HepG2 (cell line): ENCODE results near the gene COL25A1. TPM values are rescaled to one million over a fixed set of nuclear protein-coding genes. Genes with fewer than 3 reads are reported as not detected.

ENCODE experiments used
- ATAC-seq: fragments of 200-7000 bp; cut with Tn5 transposase; 3 replicates; pipeline ENCODE4 v1.9.1; 2020; ENCODE audit warnings: mild to moderate bottlenecking, moderate library complexity
- BruUV-seq: library from RNA; stranded (reverse); fragments of 400-500 nt; replicated peaks from 2 replicates; lab custom pipeline; 2021; lab: Mats Ljungman, UMichigan
- CTCF ChIA-PET: fragments of 300-600 bp; formaldehyde crosslinking; extraction: SDS; loops from one replicate; lab custom pipeline; 2021; ENCODE audit warnings: low total read pairs, inconsistent platforms, low intra/inter-chr PET ratio; lab: Yijun Ruan, JAX
- POLR2A ChIA-PET: fragments of 350-600 bp; sonication (Branson Sonifier 250); formaldehyde crosslinking; loops from one replicate; lab custom pipeline; 2020; ENCODE audit warnings: antibody characterized with exemption, inconsistent platforms; lab: Yijun Ruan, JAX
- DNase-seq: peaks from one replicate; pipeline ENCODE4 v3.0.0-alpha.2; 2015; ENCODE audit warnings: low spot score
- FAIRE-seq: peaks from 3 replicates; lab custom pipeline; 2011; peaks lifted over from hg19 to GRCh38; lab: Jason Lieb, UNC
- H2AFZ ChIP-seq: one replicate; pipeline ENCODE4 v1.6.1; 2011; ENCODE audit warnings: low read length, inconsistent platforms
- H3K27ac ChIP-seq: fragments of 300-600 bp; 3 replicates; pipeline ENCODE4 v1.8.0; 2011; ENCODE audit warnings: mixed run types, mild to moderate bottlenecking, mixed read lengths, low read length, inconsistent platforms; ENCODE audit not compliant: insufficient read depth; ENCODE audit errors: extremely low read length
- H3K27me3 ChIP-seq, 2 experiments: fragments of 200-600 bp in 1 of 2; 2 replicates in 1 of 2; 3 replicates in 1 of 2; pipeline versions ENCODE4 v1.6.0 to v1.8.0; 2011; ENCODE audit warnings: low read length in 2 of 2, mild to moderate bottlenecking in 2 of 2, moderate library complexity in 2 of 2, inconsistent platforms in 1 of 2; ENCODE audit not compliant: insufficient read depth in 2 of 2, control insufficient read depth in 1 of 2
- H3K36me3 ChIP-seq, 2 experiments: fragments of 200-600 bp in 1 of 2; replicated peaks in 1 of 2; 2 replicates in 1 of 2; 3 replicates in 1 of 2; pipeline versions ENCODE4 v1.5.1 to v1.8.0; 2011; ENCODE audit warnings: low read length in 2 of 2, inconsistent platforms in 1 of 2; ENCODE audit not compliant: insufficient read depth in 2 of 2, control insufficient read depth in 1 of 2
- H3K4me1 ChIP-seq: 2 replicates; pipeline ENCODE4 v1.5.1; 2012; ENCODE audit warnings: low read length, inconsistent platforms; ENCODE audit not compliant: insufficient read depth
- H3K4me2 ChIP-seq: 2 replicates; pipeline ENCODE4 v1.6.0; 2011; ENCODE audit warnings: low read depth, low read length, inconsistent platforms
- H3K4me3 ChIP-seq, 3 experiments: fragments of 200-600 bp in 1 of 3; sonication (generic), shearing (Covaris generic) in 1 of 3; replicated peaks in 1 of 3; 2 replicates each; pipeline ENCODE4 v1.5.1; 2011 to 2016; ENCODE audit warnings: low read length in 3 of 3, inconsistent platforms in 2 of 3, low read depth in 2 of 3, mild to moderate bottlenecking in 2 of 3, control low read depth in 1 of 3, mixed read lengths in 1 of 3; ENCODE audit not compliant: insufficient read depth in 1 of 3
- H3K79me2 ChIP-seq: one replicate; pipeline ENCODE4 v1.6.1; 2011; ENCODE audit warnings: low read length, inconsistent platforms; ENCODE audit not compliant: insufficient read depth
- H3K9ac ChIP-seq: 2 replicates; pipeline ENCODE4 v1.6.0; 2011; ENCODE audit warnings: mild to moderate bottlenecking, low read depth, low read length, inconsistent platforms; ENCODE audit not compliant: insufficient read depth
- H3K9me3 ChIP-seq: 2 replicates; pipeline ENCODE4 v1.5.1; 2012; ENCODE audit warnings: mild to moderate bottlenecking, low read length
- H4K20me1 ChIP-seq: 2 replicates; pipeline ENCODE4 v1.6.0; 2011; ENCODE audit warnings: inconsistent platforms, mild to moderate bottlenecking, low read length, moderate library complexity; ENCODE audit not compliant: insufficient read depth
- BCL6 ChIP-seq: IDR thresholded peaks from 2 replicates; pipeline ENCODE4 v1.6.1; 2016; ENCODE audit warnings: missing genetic modification reagents, missing compliant biosample characterization
- KLF6 ChIP-seq: IDR thresholded peaks from 2 replicates; pipeline ENCODE4 v1.8.0; 2016; ENCODE audit warnings: missing biosample characterization, missing genetic modification reagents
- MAZ ChIP-seq, 2 experiments: sonication (generic) in 1 of 2; formaldehyde crosslinking in 1 of 2; IDR thresholded peaks; 2 replicates each; pipeline versions ENCODE4 v1.5.0 to v1.6.1; 2012 to 2020; ENCODE audit warnings: low read depth in 2 of 2, mild to moderate bottlenecking in 2 of 2, borderline replicate concordance in 1 of 2, improper control_type of control experiment in 1 of 2, low read length in 1 of 2, missing genetic modification reagents in 1 of 2, moderate library complexity in 1 of 2
- PREB ChIP-seq: sonication (generic); formaldehyde crosslinking; IDR thresholded peaks from 2 replicates; pipeline ENCODE4 v1.4.0; 2020; ENCODE audit warnings: missing genetic modification reagents
- ZNF768 ChIP-seq: sonication (generic); formaldehyde crosslinking; IDR thresholded peaks from 2 replicates; pipeline ENCODE4 v1.4.0; 2020; ENCODE audit warnings: missing genetic modification reagents
- ZNF788 ChIP-seq: sonication (generic); formaldehyde crosslinking; IDR thresholded peaks from 2 replicates; pipeline ENCODE4 v1.5.0; 2020; ENCODE audit warnings: mild to moderate bottlenecking, missing genetic modification reagents, borderline replicate concordance
- WGBS: methylation state at CpG from one replicate; pipeline ENCODE4 v1.1.6; 2017; ENCODE audit warnings: low lambda C conversion rate; 5-methylcytosine and 5-hydroxymethylcytosine counted together
- in situ Hi-C: cut with HindIII; loops from 2 replicates; pipeline ENCODE4 v1.10.0; 2017; ENCODE audit warnings: low pct_unique_long_range_greater_than_20kb; ENCODE audit not compliant: extremely low pct_ligation_motif_present
- intact Hi-C: fragments of 100-400 bp; cut with micrococcal nuclease; formaldehyde crosslinking; loops from one replicate; pipeline ENCODE4 v1.10.0; 2022; ENCODE audit not compliant: unreplicated experiment
- polyA plus RNA-seq, 8 experiments: library from polyadenylated mRNA; depleted of rRNA in 3 of 8; stranded (reverse) in 7 of 8; unstranded in 1 of 8; fragments of >200 nt; fragmentation: Illumina TruSeq in 4 of 8; extraction: Trizol in 4 of 8; gene quantifications; 2 replicates each; pipeline versions ENCODE4 v1.2.1 to v1.2.3, GENCODE V29; 2011 to 2016; ENCODE audit warnings: low read depth in 4 of 8, missing spikeins in 1 of 8, mixed read lengths in 1 of 8; ENCODE audit not compliant: insufficient read depth in 1 of 8
- total RNA-seq, 5 experiments: library from RNA; depleted of rRNA; stranded (reverse); fragments of >200 nt; fragmentation: Illumina TruSeq; extraction: Trizol; gene quantifications; 2 replicates each; pipeline ENCODE4 v1.2.3, GENCODE V29; 2016; ENCODE audit warnings: low read depth in 1 of 5
- TF ChIP-seq, protein P1 (sequence below): sonication (generic); formaldehyde crosslinking; IDR thresholded peaks from 2 replicates; pipeline ENCODE4 v1.5.0; 2020; ENCODE audit warnings: missing genetic modification reagents, mild to moderate bottlenecking, borderline replicate concordance

The COL25A1 gene
- total and polyA plus RNA-seq, 2 of the 13 experiments (the other 11 are each of a cell fraction or from before 2014, with no cell fraction given): not detected

GRCh38 chr4:108920395-108921087, 381.9 kb downstream of the COL25A1 start:
- H2AFZ ChIP-seq: no peak overlapping the region
- no peaks in the 10 kb centered on the region for H3K4me1 ChIP-seq
- no TSS peak for BruUV-seq
- no peak overlapping the region for H3K4me3 ChIP-seq
- 0% methylated on average over 2 of the region's 2 CpGs for WGBS
- H4K20me1 ChIP-seq: no peaks in the 10 kb centered on the region
- TF ChIP-seq BCL6 (no peak), ZNF768 (CRISPR knock-in tag) (no peak), MAZ (IDR thresholded peaks at IDR 0.05; ENCODE audit: borderline replicate concordance, low read depth, low read length) (no peak), MAZ (CRISPR knock-in tag; IDR thresholded peaks at IDR 0.05; ENCODE audit: low read depth) (no peak), ZNF788 (CRISPR knock-in tag) (no peak), KLF6 (no peak), PREB (CRISPR knock-in tag) (no peak)
- TF ChIP-seq, protein P1, sequence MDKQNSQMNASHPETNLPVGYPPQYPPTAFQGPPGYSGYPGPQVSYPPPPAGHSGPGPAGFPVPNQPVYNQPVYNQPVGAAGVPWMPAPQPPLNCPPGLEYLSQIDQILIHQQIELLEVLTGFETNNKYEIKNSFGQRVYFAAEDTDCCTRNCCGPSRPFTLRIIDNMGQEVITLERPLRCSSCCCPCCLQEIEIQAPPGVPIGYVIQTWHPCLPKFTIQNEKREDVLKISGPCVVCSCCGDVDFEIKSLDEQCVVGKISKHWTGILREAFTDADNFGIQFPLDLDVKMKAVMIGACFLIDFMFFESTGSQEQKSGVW (CRISPR knock-in tag): no peak
- intact Hi-C loops: no loop called here
- no peak overlapping the region for H3K27ac ChIP-seq
- H3K9ac ChIP-seq: no peak overlapping the region
- FAIRE-seq: no peak
- ChIA-PET POLR2A (no interaction called here), CTCF (no interaction called here)
- ATAC-seq: no peak
- no peaks in the 10 kb centered on the region for H3K9me3 ChIP-seq
- H3K4me2 ChIP-seq: no peak overlapping the region
- in situ Hi-C loops: no loop called here
- DNase-seq: no peak
- H3K27me3 ChIP-seq: no peaks in the 10 kb centered on the region
- no peaks in the 10 kb centered on the region for H3K36me3 ChIP-seq
- H3K79me2 ChIP-seq: no peaks in the 10 kb centered on the region
